OCI-LY7 (cell line): ENCODE results near the gene ACSF2.

Experiments
- EZH2phosphoT487 ChIP-seq: fragments of 200-600 bp; sonication (generic); IDR thresholded peaks from 2 replicates; pipeline ENCODE4 v1.6.1; 2018; ENCODE audit warnings: low read depth, borderline replicate concordance, mild to moderate bottlenecking, mixed run types, antibody characterized with exemption, low read length, moderate library complexity, mixed read lengths
- TF ChIP-seq, protein P1 (sequence below): fragments of 200-600 bp; sonication (generic); conservative IDR thresholded peaks from 2 replicates; pipeline ENCODE4 v1.5.1; 2014; ENCODE audit warnings: mild to moderate bottlenecking, antibody characterized with exemption, low read length, moderate library complexity, mixed read lengths

GRCh38 chr17:50421308-50422051 lies 4.5 kb upstream of the ACSF2 start:
- TF ChIP-seq, protein P1, sequence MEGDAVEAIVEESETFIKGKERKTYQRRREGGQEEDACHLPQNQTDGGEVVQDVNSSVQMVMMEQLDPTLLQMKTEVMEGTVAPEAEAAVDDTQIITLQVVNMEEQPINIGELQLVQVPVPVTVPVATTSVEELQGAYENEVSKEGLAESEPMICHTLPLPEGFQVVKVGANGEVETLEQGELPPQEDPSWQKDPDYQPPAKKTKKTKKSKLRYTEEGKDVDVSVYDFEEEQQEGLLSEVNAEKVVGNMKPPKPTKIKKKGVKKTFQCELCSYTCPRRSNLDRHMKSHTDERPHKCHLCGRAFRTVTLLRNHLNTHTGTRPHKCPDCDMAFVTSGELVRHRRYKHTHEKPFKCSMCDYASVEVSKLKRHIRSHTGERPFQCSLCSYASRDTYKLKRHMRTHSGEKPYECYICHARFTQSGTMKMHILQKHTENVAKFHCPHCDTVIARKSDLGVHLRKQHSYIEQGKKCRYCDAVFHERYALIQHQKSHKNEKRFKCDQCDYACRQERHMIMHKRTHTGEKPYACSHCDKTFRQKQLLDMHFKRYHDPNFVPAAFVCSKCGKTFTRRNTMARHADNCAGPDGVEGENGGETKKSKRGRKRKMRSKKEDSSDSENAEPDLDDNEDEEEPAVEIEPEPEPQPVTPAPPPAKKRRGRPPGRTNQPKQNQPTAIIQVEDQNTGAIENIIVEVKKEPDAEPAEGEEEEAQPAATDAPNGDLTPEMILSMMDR: no peak
- TF ChIP-seq EZH2phosphoT487: no peak
